ENCODE results near the gene PCDHGA6.
A peak's percentile ranks its signal among the peaks of the same experiment; 100 is the strongest.

GRCh38 chr5:141373673-141374317 lies at the start of gene PCDHGA6:
- peak; percentile 41 for TF ChIP-seq CTCF (IDR thresholded peaks at IDR 0.05)
- TF ChIP-seq EZH2 (IDR thresholded peaks at IDR 0.05; ENCODE audit: borderline replicate concordance, insufficient read depth, low read depth, low read length, poor library complexity, severe bottlenecking) = no peak

All from B cell (primary cell).